Measurements from ENCODE around the gene TXNDC17.

GRCh38 chr17:6661464-6661848 lies 20.6 kb downstream of the TXNDC17 start:
- TF ChIP-seq, protein P1, sequence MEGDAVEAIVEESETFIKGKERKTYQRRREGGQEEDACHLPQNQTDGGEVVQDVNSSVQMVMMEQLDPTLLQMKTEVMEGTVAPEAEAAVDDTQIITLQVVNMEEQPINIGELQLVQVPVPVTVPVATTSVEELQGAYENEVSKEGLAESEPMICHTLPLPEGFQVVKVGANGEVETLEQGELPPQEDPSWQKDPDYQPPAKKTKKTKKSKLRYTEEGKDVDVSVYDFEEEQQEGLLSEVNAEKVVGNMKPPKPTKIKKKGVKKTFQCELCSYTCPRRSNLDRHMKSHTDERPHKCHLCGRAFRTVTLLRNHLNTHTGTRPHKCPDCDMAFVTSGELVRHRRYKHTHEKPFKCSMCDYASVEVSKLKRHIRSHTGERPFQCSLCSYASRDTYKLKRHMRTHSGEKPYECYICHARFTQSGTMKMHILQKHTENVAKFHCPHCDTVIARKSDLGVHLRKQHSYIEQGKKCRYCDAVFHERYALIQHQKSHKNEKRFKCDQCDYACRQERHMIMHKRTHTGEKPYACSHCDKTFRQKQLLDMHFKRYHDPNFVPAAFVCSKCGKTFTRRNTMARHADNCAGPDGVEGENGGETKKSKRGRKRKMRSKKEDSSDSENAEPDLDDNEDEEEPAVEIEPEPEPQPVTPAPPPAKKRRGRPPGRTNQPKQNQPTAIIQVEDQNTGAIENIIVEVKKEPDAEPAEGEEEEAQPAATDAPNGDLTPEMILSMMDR (IDR thresholded peaks at IDR 0.05): no peak
- no peak for TF ChIP-seq POLR2AphosphoS5 (IDR thresholded peaks at IDR 0.05; ENCODE audit: insufficient read depth in 1 of 2, low read depth in 1 of 2)
